ENCODE measurements around the gene HTT-AS.

GRCh38 chr4:3029464-3029863 is 44.9 kb downstream of the HTT-AS start:
- no peak for TF ChIP-seq CTCF (IDR thresholded peaks at IDR 0.05)
- no peak for TF ChIP-seq POLR2A (IDR thresholded peaks at IDR 0.05)

Measured in suprapubic skin (tissue), 3 donors.